GM21619 (cell line): ENCODE data around the gene TAF11L9.
"Not testable (repeated sequence)": the region's sequence is repeated elsewhere in the genome, so short reads cannot be mapped to it uniquely, and the experiment has no call there.

Source experiments
- ATAC-seq: cut with Tn5 transposase; IDR thresholded peaks from one replicate; pipeline ENCODE4 v1.9.1; 2021; ENCODE audit not compliant: unreplicated experiment

The TAF11L9 gene

DNA sequence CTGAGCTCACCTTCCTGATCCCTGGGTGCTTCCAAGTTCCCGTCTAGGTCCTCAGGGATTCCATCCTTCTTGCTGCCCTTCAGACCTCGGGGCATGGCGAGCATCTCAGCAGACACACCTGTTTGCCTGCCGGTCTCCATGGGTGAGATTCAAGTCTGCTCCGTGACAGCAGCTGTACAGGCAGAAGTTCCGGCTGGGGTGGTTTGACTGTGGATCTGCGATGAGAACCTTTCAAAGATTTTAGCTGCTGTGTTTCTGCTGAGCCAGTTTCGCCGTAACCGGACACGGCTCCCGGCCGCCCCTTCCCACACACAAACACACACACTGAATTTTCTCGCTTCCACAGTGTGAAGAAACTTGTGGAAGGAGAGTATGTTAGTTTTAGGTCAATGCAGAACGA lies at the start of gene TAF11L9:
TAF11L9 (minus strand) TSS at position 140 of the 400 bp plus-strand sequence.
- ATAC-seq = not testable (repeated sequence)

DNA sequence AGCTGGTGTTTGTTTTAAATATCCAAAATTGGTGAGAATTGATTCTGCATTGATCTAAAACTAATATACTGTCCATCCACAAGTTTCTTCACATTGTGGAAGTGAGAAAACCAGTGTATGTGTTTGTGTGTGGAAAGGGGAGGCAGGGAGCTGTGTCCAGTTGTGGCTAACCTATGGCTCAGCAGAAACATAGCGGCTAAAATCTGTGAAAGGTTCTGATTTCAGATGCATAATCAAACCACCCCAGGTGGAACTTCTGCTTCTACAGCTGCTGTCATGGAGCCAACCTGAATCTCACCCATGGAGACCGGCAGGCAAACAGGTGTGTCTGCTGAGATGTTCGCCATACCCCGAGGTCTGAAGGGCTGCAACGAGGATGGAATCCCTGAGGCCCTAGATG lies 40.0 kb upstream of the TAF11L9 start, which contains the start of gene TAF11L14:
TAF11L14 (plus strand) TSS at position 301 of the 400 bp plus-strand sequence.
- ATAC-seq = no peak

GRCh38 chr5:17631788-17632187 lies 37.6 kb upstream of the TAF11L9 start, which contains the start of gene TAF11L13:
Gene TAF11L13, plus strand, starts transcription at chr5:17632088.
- ATAC-seq = not testable (repeated sequence)

GRCh38 chr5:17625686-17626085 lies 31.5 kb upstream of the TAF11L9 start:
- ATAC-seq = no peak

DNA sequence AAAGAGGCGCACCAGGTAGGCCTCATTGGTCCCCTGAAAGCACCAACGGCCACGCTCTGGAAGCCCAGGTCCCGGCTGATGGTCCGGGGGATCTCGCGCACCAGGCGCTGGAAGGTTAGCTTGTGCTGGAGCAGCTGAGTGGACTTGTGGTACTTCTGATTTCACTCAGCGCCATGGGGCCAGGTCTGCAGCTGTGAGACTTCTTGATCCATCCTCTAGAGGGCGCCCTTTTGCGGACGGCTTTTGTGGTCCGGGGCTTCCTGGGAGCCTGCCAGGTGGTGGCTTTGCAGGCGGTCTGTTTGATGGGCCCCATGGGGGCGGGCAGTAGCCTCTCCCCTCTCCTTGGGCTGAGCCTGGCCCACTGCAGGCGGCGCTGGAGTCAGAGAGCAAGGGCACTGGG lies 26.4 kb upstream of the TAF11L9 start:
- ATAC-seq = no peak

GRCh38 chr5:17619354-17619753 lies 25.2 kb upstream of the TAF11L9 start:
- ATAC-seq = no peak

DNA sequence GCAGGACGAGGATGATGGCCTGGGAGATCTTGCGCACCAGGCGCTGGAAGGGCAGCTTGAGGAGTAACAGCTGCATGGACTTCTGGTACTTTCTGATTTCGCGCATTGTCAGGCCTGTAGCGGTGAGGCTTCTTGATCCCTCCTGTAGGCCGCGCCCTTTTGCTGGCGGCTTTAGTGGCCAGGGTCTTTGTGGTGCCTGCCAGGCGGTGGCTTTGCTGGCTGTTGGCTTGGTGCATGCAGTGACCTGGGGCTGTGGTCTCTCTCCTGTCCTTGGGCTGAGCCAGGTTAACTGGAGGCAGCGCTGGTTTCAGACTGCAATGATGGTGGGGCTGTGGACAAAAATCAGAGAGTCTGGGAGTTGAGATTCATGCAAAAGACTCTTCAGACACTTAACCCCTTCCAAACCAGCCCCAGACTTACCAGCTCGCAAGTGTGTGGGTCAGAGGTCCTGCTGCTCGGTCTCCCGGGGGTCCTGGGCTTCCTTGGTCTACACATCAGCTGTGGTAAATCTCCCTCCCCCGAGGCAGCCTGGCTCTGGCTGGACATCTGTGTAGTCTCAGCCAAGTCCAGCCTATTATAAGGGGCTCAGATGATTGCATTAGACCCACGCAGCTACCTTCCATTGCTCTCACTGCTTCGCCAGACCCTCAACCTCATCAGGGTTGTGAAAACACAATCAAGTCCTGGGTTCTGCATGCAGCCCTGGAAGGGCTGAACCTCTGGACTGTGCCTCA lies 20.8 kb upstream of the TAF11L9 start:
- no peak for ATAC-seq

- ATAC-seq = not testable (repeated sequence)
These were observed 15.9 kb upstream of the TAF11L9 start, which contains the start of gene TAF11L12 for GRCh38 chr5:17610092-17610491. Gene TAF11L12, plus strand, starts transcription at chr5:17610392.

DNA sequence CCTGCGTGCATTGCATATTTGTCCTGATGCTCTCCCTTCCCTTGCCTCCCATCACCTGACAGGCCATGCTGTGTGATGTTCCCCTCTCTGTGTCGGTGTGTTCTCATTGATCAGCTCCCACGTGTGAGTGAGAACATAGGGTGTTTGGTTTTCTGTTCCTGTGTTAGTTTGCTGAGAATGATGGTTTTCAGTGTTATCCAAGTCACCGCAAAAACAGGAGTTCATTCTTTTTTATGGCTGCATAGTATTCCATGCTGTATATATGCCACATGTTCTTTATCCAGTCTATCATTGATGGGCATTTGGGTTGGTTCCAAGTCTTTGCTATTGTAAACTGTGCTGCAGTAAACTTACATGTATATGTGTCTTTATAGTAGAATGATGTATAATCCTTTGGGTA lies 13.3 kb upstream of the TAF11L9 start:
- not testable (repeated sequence) for ATAC-seq

DNA sequence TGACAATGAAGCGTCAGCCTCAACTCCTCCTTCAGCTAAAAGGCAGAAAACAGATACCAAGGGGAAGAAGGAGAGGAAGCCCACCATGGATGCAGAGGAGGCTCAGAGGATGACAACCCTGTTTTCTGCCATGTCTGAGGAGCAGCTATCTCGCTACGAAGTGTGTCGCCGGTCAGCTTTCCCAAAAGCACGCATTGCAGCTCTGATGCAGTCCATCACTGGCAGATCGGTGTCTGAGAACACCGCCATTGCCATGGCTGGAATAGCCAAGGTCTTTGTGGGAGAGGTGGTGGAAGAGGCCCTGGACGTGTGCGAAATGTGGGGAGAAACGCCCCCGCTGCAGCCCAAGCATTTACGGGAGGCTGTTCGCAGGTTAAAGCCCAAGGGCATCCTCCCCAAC lies 10.8 kb upstream of the TAF11L9 start:
- no peak for ATAC-seq

GRCh38 chr5:17603880-17604279 lies 9.7 kb upstream of the TAF11L9 start, which contains the start of gene TAF11L11:
Gene TAF11L11, plus strand, starts transcription at chr5:17604183.
- ATAC-seq = not testable (repeated sequence)

DNA sequence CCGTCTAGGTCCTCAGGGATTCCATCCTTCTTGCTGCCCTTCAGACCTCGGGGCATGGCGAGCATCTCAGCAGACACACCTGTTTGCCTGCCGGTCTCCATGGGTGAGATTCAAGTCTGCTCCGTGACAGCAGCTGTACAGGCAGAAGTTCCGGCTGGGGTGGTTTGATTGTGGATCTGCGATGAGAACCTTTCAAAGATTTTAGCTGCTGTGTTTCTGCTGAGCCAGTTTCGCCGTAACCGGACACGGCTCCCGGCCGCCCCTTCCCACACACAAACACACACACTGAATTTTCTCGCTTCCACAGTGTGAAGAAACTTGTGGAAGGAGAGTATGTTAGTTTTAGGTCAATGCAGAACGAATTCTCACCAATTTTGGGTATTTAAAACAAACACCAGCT lies 3.5 kb upstream of the TAF11L9 start, which contains the start of gene TAF11L10:
TAF11L10 (minus strand) TSS at position 101 of the 400 bp plus-strand sequence.
- not testable (repeated sequence) for ATAC-seq

- ATAC-seq = not testable (repeated sequence)
These were observed 3.3 kb downstream of the TAF11L9 start, which contains the start of gene TAF11L8 for GRCh38 chr5:17590860-17591259. Gene TAF11L8, minus strand, starts transcription at chr5:17590960.

GRCh38 chr5:17585658-17586057 lies 8.5 kb downstream of the TAF11L9 start, which contains the start of gene TAF11L7:
Gene TAF11L7, minus strand, starts transcription at chr5:17585758.
- not testable (repeated sequence) for ATAC-seq
